Measurements from ENCODE around the gene PPP2R1A.

DNA sequence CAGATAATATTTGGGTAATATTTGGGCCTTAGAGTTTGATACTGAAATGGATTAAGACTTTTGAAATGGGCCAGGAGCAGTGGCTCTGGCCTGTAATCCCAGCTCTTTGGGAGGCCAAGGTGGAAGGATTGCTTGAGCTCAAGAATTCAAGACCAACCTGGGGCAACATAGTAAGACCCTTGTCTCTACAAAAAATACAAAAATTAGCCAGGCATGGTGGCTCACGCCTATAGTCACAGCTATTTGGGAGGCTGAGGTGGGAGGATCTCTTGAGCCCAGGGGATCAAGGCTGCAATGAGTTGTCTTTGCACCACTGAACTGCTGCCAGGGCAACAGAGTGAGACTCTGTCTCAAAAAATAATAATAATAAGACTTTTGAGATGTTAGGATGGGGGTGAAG is 17.5 kb upstream of the PPP2R1A start:
- no peak for TF ChIP-seq POLR2AphosphoS5 (IDR thresholded peaks at IDR 0.05; ENCODE audit: low read depth)
- TF ChIP-seq, protein P1, sequence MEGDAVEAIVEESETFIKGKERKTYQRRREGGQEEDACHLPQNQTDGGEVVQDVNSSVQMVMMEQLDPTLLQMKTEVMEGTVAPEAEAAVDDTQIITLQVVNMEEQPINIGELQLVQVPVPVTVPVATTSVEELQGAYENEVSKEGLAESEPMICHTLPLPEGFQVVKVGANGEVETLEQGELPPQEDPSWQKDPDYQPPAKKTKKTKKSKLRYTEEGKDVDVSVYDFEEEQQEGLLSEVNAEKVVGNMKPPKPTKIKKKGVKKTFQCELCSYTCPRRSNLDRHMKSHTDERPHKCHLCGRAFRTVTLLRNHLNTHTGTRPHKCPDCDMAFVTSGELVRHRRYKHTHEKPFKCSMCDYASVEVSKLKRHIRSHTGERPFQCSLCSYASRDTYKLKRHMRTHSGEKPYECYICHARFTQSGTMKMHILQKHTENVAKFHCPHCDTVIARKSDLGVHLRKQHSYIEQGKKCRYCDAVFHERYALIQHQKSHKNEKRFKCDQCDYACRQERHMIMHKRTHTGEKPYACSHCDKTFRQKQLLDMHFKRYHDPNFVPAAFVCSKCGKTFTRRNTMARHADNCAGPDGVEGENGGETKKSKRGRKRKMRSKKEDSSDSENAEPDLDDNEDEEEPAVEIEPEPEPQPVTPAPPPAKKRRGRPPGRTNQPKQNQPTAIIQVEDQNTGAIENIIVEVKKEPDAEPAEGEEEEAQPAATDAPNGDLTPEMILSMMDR (IDR thresholded peaks at IDR 0.05; ENCODE audit: insufficient read depth, low read length), result no peak
- TF ChIP-seq REST (IDR thresholded peaks at IDR 0.05; ENCODE audit: insufficient replicate concordance, low read depth), result no peak
- no peak for TF ChIP-seq GABPA (IDR thresholded peaks at IDR 0.05; ENCODE audit: low read depth)
- TF ChIP-seq SPI1 (IDR thresholded peaks at IDR 0.05; ENCODE audit: borderline replicate concordance, low read depth), result no peak
